Fibroblast of mammary gland (primary cell): Measurements from ENCODE around the gene CYP11A1.

ENCODE experiments used
- DNase-seq: peaks from one replicate; pipeline ENCODE4 v3.0.0-alpha.2; 2010; ENCODE audit warnings: low read depth
- H3K4me3 ChIP-seq: 2 replicates; pipeline ENCODE4 v1.5.1; 2011; ENCODE audit warnings: low read depth, mild to moderate bottlenecking, low read length, moderate library complexity; ENCODE audit not compliant: control insufficient read depth
- CTCF ChIP-seq: conservative IDR thresholded peaks from 2 replicates; pipeline ENCODE4 v1.5.1; 2011; ENCODE audit warnings: low read depth, low read length, inconsistent platforms; ENCODE audit not compliant: control insufficient read depth, insufficient read depth

CYP11A1 gene

GRCh38 chr15:74332011-74332410 is 35.4 kb downstream of the CYP11A1 start:
- no peak overlapping the region for H3K4me3 ChIP-seq
- no peak for TF ChIP-seq CTCF
- no peak for DNase-seq

- no peak overlapping the region for H3K4me3 ChIP-seq
- DNase-seq = no peak
- TF ChIP-seq CTCF = no peak
Observed at GRCh38 chr15:74330861-74331408, 36.5 kb downstream of the CYP11A1 start.

DNA sequence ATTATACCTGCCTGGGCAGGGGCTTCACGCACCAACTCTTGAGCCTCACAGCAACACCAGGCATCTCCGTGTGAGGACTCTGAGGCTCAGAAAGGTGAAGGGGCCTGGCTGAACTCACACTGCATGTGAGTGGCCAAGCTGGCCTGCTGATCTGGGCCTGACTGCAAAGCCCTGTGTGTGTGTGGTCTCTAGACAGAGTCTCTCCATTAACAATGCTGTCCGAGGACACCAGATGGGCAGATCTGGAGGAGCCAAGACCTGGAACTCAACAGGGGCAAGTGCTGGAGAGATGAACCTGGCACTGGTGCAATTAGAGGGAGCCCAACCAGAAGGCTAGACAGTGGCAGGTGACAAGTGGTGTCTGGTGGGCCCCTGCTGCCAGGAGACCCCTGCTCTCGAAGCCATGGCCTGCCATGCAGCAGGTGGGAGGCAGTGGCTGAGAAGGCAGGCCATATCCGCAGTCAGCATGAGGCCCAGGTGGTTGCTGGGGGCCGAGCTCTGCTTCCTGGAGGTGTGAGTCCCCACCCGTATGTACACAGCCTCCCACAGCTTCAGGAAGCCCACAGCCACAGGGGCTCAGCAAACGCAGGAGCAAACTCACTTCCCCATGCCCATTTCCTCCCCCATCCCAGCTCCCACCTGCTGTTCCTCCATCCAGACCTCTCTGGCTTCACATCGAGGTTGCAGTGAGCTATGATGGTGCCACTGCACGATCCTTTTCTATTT is 39.0 kb downstream of the CYP11A1 start:
- TF ChIP-seq CTCF = no peak
- DNase-seq = no peak
- H3K4me3 ChIP-seq = no peak overlapping the region

- TF ChIP-seq CTCF = no peak
- H3K4me3 ChIP-seq = no peak overlapping the region
- DNase-seq = no peak
Observed at GRCh38 chr15:74327756-74328155, 39.7 kb downstream of the CYP11A1 start.

DNA sequence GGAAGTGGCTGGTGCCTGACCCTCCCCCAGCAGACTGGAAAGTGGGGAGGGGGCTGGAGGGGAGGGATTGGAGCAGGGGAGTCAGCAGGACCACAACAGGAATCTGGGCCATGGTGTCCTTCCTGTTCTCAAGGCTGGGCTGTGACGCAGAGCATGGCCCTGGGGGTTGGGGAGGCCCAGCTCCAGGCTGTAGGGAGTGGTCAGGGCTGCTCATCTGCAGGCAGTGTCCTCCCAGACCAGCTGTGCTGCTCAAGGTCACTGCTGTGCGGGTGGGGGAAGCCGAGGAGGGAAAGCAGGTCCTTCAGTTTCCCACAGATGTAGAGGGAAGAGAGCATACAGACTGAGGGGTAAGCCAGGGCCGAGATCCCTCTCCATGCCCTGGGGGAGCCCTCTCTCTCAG is 40.7 kb downstream of the CYP11A1 start:
- DNase-seq = peak; percentile 35
- no peak for TF ChIP-seq CTCF
- H3K4me3 ChIP-seq = no peak overlapping the region

GRCh38 chr15:74324714-74325113 is 42.7 kb downstream of the CYP11A1 start:
- DNase-seq = no peak
- no peak for TF ChIP-seq CTCF
- no peak overlapping the region for H3K4me3 ChIP-seq
